Endodermal cell (in vitro differentiated cells): ENCODE results near the gene AP1G2. TPM values are rescaled to one million over a fixed set of nuclear protein-coding genes. Genes with fewer than 3 reads are reported as not detected.
"Not testable (repeated sequence)": the region's sequence is repeated elsewhere in the genome, so short reads cannot be mapped to it uniquely, and the experiment has no call there.

Experiments used
- DNase-seq: peaks from one replicate; pipeline ENCODE4 v3.0.0-alpha.2; 2017
- H3K27ac ChIP-seq: 2 replicates; pipeline ENCODE4 v1.5.1; 2013; ENCODE audit warnings: mild to moderate bottlenecking, low read depth, low read length, moderate library complexity
- H3K27me3 ChIP-seq: 2 replicates; pipeline ENCODE4 v1.6.1; 2013; ENCODE audit warnings: mild to moderate bottlenecking, low read length, moderate library complexity; ENCODE audit not compliant: insufficient read depth, control insufficient read depth, poor library complexity, severe bottlenecking
- H3K36me3 ChIP-seq: 2 replicates; pipeline ENCODE4 v1.7.0; 2013; ENCODE audit warnings: mild to moderate bottlenecking, low read length, moderate library complexity; ENCODE audit not compliant: control insufficient read depth, insufficient read depth
- H3K4me1 ChIP-seq: one replicate; pipeline ENCODE4 v1.7.0; 2013; ENCODE audit warnings: low read length; ENCODE audit not compliant: control insufficient read depth, insufficient read depth
- H3K4me3 ChIP-seq: 2 replicates; pipeline ENCODE4 v1.5.1; 2013; ENCODE audit warnings: mild to moderate bottlenecking, low read length, moderate library complexity
- H3K9ac ChIP-seq: 2 replicates; pipeline ENCODE4 v1.6.1; 2013; ENCODE audit warnings: mild to moderate bottlenecking, low read length, moderate library complexity; ENCODE audit not compliant: poor library complexity, severe bottlenecking; ENCODE audit errors: extremely low read depth
- H3K9me3 ChIP-seq: 2 replicates; pipeline ENCODE4 v1.6.1; 2013; ENCODE audit warnings: mild to moderate bottlenecking, low read length, moderate library complexity; ENCODE audit not compliant: control insufficient read depth
- H3K27ac Mint-ChIP-seq: 2 replicates; pipeline ENCODE4 v1.8.0; 2020; ENCODE audit warnings: mixed read lengths
- H3K27me3 Mint-ChIP-seq: 2 replicates; pipeline ENCODE4 v1.8.0; 2021; ENCODE audit warnings: mild to moderate bottlenecking, mixed read lengths; ENCODE audit not compliant: insufficient read depth
- H3K36me3 Mint-ChIP-seq: 2 replicates; pipeline ENCODE4 v1.8.0; 2020; ENCODE audit warnings: low read depth, mixed read lengths
- H3K4me1 Mint-ChIP-seq: 2 replicates; pipeline ENCODE4 v1.8.0; 2020; ENCODE audit warnings: mixed read lengths
- H3K4me3 Mint-ChIP-seq: 2 replicates; pipeline ENCODE4 v1.8.0; 2020; ENCODE audit warnings: mild to moderate bottlenecking, moderate library complexity, mixed read lengths
- H3K9me3 Mint-ChIP-seq: 2 replicates; pipeline ENCODE4 v1.8.0; 2020; ENCODE audit warnings: mild to moderate bottlenecking, mixed read lengths
- WGBS, 2 experiments: methylation state at CpG; one replicate each; pipeline versions ENCODE4 v1.1.5 to v1.1.7; 2013; ENCODE audit warnings: missing lambda C conversion rate in 2 of 2, mixed read lengths in 1 of 2; ENCODE audit not compliant: insufficient coverage in 1 of 2, insufficient read length in 1 of 2; 5-methylcytosine and 5-hydroxymethylcytosine counted together
- total RNA-seq, 2 donors: library from RNA; stranded (reverse); fragmentation: NEBNext Ultra II Directional in 1 of 2; extraction: Animal tissue kit (Norgen Biotek cat#: 25700) in 1 of 2; gene quantifications; 2 replicates in 1 of 2; 3 replicates in 1 of 2; pipeline ENCODE4 v1.2.1, GENCODE V29; 2021
- TF ChIP-seq, protein P1 (sequence below): fragments of 200-600 bp; sonication (generic); conservative IDR thresholded peaks from 2 replicates; pipeline ENCODE4 v1.5.0; 2021; ENCODE audit warnings: antibody characterized with exemption, mild to moderate bottlenecking

The AP1G2 gene
- total RNA-seq, 2 donors from 2014 or later, result 203 to 209 TPM

DNA sequence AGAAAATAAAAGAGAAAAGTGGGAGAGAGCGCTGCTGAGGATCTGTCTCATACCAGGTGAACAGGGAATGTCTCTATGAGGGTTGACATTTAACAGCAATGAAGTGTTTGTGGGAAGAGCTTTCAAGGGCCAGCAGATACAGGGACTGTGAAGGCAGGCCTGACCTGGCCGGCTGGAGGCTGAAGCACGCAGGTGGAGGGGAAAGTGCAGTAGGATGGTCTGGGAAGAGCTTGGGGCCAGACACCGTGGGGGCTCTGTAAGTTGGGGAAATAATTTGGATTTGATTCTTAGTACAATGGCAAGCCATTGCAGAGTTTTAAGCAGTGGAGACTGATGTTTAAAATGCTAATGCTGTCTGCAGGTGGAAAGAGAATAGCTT is 44.8 kb upstream of the AP1G2 start:
- H3K27ac Mint-ChIP-seq, result no peak overlapping the region
- TF ChIP-seq, protein P1, sequence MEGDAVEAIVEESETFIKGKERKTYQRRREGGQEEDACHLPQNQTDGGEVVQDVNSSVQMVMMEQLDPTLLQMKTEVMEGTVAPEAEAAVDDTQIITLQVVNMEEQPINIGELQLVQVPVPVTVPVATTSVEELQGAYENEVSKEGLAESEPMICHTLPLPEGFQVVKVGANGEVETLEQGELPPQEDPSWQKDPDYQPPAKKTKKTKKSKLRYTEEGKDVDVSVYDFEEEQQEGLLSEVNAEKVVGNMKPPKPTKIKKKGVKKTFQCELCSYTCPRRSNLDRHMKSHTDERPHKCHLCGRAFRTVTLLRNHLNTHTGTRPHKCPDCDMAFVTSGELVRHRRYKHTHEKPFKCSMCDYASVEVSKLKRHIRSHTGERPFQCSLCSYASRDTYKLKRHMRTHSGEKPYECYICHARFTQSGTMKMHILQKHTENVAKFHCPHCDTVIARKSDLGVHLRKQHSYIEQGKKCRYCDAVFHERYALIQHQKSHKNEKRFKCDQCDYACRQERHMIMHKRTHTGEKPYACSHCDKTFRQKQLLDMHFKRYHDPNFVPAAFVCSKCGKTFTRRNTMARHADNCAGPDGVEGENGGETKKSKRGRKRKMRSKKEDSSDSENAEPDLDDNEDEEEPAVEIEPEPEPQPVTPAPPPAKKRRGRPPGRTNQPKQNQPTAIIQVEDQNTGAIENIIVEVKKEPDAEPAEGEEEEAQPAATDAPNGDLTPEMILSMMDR, result no peak
- no peaks in the 10 kb centered on the region for H3K36me3 Mint-ChIP-seq
- Histone ChIP-seq H3K4me1 (peaks cover 10% of the 10 kb centered on the region), H3K4me3 (no peak overlapping the region), H3K9ac (no peak overlapping the region), H3K27me3 (no peaks in the 10 kb centered on the region), H3K9me3 (peaks cover 10% of the 10 kb centered on the region), H3K27ac (no peak overlapping the region), H3K36me3 (no peaks in the 10 kb centered on the region)
- peaks cover 27% of the 10 kb centered on the region for H3K4me1 Mint-ChIP-seq
- peaks cover 3% of the 10 kb centered on the region for H3K27me3 Mint-ChIP-seq
- H3K4me3 Mint-ChIP-seq, result no peak overlapping the region
- WGBS, 2 experiments, result 85 to 90% methylated on average over 2 to 4 of the region's 4 CpGs
- no peak for DNase-seq
- peaks cover 16% of the 10 kb centered on the region for H3K9me3 Mint-ChIP-seq

DNA sequence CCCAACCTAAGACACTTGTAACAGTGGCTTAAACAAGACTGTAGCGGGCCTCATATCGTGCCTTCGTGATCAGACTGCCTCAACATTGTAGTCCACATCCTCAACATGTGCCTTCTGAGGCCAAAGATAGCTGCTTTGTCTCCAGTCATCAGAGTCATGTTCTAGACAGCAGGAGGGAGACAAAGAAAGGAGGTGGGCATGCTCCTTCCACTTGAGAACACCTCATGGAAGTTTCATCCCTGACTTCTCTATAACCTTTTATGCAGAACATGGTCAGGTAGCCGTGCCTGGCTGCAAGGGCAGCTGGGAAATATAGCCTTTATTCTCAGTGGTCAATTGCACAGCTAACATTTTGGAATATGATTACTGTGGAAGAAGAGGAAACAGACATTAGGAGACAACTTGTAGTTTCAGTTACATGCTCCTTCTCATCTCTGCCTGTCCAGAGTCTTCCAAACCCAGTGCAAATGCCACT is 43.3 kb upstream of the AP1G2 start:
- Histone ChIP-seq H3K36me3 (no peaks in the 10 kb centered on the region), H3K27ac (no peak overlapping the region), H3K27me3 (no peaks in the 10 kb centered on the region), H3K4me1 (peaks cover 8% of the 10 kb centered on the region), H3K4me3 (no peak overlapping the region), H3K9ac (no peak overlapping the region), H3K9me3 (peaks cover 10% of the 10 kb centered on the region)
- peaks cover 16% of the 10 kb centered on the region for H3K9me3 Mint-ChIP-seq
- DNase-seq, result no peak
- peaks cover 28% of the 10 kb centered on the region for H3K4me1 Mint-ChIP-seq
- H3K36me3 Mint-ChIP-seq, result no peaks in the 10 kb centered on the region
- H3K4me3 Mint-ChIP-seq, result no peak overlapping the region
- TF ChIP-seq, protein P1, result no peak
- H3K27ac Mint-ChIP-seq, result no peak overlapping the region
- peaks cover 9% of the 10 kb centered on the region for H3K27me3 Mint-ChIP-seq
- WGBS, 2 experiments, result 52 to 62% methylated on average over 4 of the region's 4 CpGs

DNA sequence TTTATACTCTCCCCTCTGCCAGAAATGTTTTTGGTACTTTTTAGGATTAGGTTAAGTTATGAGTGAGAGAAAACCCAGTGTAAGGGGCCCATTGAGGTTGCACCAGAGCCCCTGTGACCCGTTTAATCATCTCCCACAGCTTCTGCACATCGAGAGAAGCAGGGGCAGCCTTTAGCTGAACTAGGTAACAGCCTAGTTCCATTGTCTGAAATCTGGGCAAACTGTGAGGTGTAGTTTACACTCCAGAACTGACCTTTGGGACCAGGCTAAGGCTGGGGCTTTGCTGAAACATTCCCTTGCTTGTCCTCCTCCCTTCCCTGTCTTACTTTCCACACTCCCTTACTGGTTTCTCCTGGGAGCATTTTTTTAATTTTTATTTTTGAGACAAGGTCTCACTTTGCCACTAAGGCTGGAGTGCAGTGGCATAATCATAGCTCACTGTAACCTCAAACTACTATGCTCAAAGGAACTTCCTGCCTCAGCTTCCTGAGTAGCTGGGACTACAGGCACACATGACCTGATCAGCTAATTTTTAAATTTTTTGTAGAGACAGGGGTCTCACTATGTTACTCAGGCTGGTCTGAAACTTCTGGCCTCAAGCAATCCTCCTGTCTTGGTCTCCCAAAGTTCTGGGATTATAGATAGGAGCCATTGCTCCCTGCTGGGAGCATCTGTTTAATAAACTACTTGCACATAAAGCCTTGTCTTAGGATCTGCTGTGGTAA is 42.7 kb upstream of the AP1G2 start:
- 78% methylated on average over 2 of the region's 2 CpGs; no CpG with 5 or more reads in 1 of the 2 experiments for WGBS, 2 experiments
- Histone ChIP-seq H3K4me1 (peaks cover 8% of the 10 kb centered on the region), H3K27ac (no peak overlapping the region), H3K9ac (no peak overlapping the region), H3K9me3 (peaks cover 10% of the 10 kb centered on the region), H3K36me3 (no peaks in the 10 kb centered on the region), H3K27me3 (no peaks in the 10 kb centered on the region), H3K4me3 (no peak overlapping the region)
- TF ChIP-seq, protein P1, result no peak
- Mint-ChIP-seq H3K9me3 (peaks cover 16% of the 10 kb centered on the region), H3K36me3 (no peaks in the 10 kb centered on the region), H3K27me3 (peaks cover 9% of the 10 kb centered on the region), H3K4me3 (no peak overlapping the region), H3K4me1 (peaks cover 29% of the 10 kb centered on the region), H3K27ac (no peak overlapping the region)
- no peak for DNase-seq

DNA sequence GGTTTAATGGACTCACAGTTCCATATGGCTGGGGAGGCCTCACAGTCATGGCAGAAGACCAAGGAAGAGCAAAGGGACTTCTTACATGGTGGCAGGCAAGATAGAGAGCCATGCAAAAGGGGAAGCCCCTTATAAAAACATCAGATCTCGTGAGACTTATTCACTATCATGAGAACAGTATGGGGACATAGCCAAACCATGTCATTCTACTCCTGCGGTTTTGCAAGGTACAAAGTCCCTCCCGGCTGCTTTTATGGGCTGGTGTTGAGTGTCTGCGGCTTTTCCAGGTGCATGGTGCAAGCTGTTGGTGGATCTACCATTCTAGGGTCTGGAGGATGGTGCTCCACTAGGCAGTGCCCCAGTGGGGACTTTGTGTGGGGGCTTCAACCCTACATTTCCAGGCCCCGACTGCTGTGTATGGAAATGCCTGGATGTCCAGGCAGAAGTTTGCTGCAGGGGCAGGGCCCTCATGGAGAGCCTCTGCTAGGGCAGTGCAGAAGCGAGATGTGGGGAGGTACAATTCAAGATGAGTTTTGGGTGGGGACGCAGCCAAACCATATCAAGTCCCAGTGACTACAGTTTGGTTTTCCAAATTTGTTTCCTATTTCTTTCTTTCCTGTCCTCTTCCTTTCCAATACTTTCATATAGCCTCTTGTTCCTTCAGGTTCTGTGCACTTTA is 42.0 kb upstream of the AP1G2 start:
- H3K36me3 Mint-ChIP-seq, H3K36me3 ChIP-seq, H3K4me3 ChIP-seq, H3K27ac Mint-ChIP-seq, H3K27me3 ChIP-seq, H3K27ac ChIP-seq, H3K9ac ChIP-seq, DNase-seq, H3K27me3 Mint-ChIP-seq, H3K4me3 Mint-ChIP-seq: not testable (repeated sequence)
- H3K4me1 Mint-ChIP-seq, result peaks cover 24% of the 10 kb centered on the region
- H3K4me1 ChIP-seq, result peaks cover 12% of the 10 kb centered on the region
- peaks cover 10% of the 10 kb centered on the region for H3K9me3 ChIP-seq
- H3K9me3 Mint-ChIP-seq, result peaks cover 16% of the 10 kb centered on the region
- WGBS, 2 experiments, result 75 to 100% methylated on average over 1 to 6 of the region's 7 CpGs
